ENCODE results near the gene TTC9B.

Gene TTC9B

DNA sequence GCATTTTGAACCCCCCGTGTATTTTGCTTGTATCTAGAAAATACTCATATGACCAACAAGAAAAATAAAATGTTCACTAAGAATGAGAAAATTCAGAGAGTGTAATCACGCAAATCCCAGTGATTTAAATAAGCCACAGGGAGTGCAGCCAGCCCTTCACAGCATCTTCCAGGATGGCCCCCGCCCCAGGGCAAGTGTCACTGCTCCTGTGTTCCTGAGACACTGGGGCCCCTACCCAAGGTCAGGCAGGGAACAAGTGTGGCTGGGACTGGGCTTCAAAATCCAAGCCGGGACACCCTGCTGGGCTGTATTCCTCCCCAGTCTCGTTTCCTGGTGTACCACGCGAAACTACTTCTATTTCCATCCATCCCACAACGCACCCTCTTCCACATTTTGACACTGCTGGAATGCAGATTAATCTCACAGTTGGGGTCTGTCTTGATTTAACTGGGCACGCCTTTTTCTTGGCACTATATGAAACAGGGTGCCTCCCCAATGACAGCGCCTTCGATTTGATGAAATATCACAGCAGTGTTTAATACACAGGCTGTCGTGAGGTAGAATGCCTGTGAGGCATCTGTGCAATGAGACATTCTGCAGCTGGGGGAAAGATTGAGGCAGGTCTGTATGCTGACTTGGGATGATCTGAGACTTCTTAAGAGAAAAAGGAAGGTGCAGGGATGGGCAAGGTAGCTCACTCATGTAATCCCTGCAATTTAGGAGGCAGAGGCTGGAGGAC, 26.6 kb upstream of the TTC9B start:
- TF ChIP-seq, protein P1, sequence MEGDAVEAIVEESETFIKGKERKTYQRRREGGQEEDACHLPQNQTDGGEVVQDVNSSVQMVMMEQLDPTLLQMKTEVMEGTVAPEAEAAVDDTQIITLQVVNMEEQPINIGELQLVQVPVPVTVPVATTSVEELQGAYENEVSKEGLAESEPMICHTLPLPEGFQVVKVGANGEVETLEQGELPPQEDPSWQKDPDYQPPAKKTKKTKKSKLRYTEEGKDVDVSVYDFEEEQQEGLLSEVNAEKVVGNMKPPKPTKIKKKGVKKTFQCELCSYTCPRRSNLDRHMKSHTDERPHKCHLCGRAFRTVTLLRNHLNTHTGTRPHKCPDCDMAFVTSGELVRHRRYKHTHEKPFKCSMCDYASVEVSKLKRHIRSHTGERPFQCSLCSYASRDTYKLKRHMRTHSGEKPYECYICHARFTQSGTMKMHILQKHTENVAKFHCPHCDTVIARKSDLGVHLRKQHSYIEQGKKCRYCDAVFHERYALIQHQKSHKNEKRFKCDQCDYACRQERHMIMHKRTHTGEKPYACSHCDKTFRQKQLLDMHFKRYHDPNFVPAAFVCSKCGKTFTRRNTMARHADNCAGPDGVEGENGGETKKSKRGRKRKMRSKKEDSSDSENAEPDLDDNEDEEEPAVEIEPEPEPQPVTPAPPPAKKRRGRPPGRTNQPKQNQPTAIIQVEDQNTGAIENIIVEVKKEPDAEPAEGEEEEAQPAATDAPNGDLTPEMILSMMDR (IDR thresholded peaks at IDR 0.05; ENCODE audit: low read depth, low read length, missing control alignments): no peak
- no peak for DNase-seq (ENCODE audit: extremely low read depth, low read depth)
- no peak overlapping the region for H3K4me3 ChIP-seq (replicated peaks; ENCODE audit: low read depth, low read length)

DNA sequence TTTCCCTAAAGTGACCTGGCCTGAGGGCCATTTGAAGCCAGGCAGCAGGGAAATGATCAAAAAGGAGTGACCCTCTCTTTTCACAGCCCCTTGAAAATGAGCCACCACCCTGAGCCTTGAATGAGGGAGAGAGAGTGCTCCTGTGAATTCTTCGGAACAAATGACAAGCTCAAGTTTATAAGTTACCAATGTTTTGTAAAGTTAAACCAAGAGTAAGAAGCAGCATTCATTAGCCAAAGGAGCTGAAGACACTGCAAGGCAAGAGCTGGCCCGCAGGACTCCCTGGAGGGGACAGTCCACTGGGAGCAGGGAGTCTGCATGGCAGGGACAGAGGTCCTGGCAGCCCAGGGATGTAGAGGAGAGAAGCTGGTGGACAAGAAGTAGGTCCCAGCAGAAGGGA, 25.0 kb upstream of the TTC9B start:
- no peak for DNase-seq (ENCODE audit: extremely low read depth, low read depth)

DNA sequence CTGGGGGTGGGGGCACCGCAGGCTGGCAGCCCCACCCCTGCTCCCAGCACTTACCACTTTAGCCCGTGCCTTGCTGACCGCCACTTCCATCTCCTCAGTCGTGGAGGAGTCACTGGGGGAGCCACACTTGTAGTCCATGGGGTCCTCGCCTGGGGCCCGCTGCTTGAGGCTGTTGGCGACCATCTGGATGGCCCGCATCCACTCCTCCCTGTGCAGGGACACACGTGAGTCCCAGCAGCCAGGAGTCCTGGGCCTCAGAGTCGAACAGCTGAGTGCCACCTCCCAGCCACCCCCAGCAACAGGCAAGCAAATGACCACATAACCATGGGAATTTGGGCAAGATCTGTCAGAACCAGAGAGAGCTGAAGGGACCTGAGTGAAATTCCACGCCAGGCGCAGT, 24.3 kb upstream of the TTC9B start:
- DNase-seq (ENCODE audit: extremely low read depth, low read depth): no peak
- no peak overlapping the region for H3K4me3 ChIP-seq (replicated peaks; ENCODE audit: low read depth, low read length)
- TF ChIP-seq, protein P1 (IDR thresholded peaks at IDR 0.05; ENCODE audit: low read depth, low read length, missing control alignments): no peak

More for the DNA sequence above, 25.0 kb upstream of the TTC9B start:
- no peak overlapping the region for H3K4me3 ChIP-seq (replicated peaks; ENCODE audit: low read depth, low read length)
- TF ChIP-seq, protein P1 (IDR thresholded peaks at IDR 0.05; ENCODE audit: low read depth, low read length, missing control alignments): no peak

GRCh38 chr19:40241809-40242384, 23.7 kb upstream of the TTC9B start:
- TF ChIP-seq, protein P1 (IDR thresholded peaks at IDR 0.05; ENCODE audit: low read depth, low read length, missing control alignments): no peak
- DNase-seq (ENCODE audit: extremely low read depth, low read depth): no peak
- no peak overlapping the region for H3K4me3 ChIP-seq (replicated peaks; ENCODE audit: low read depth, low read length)

DNA sequence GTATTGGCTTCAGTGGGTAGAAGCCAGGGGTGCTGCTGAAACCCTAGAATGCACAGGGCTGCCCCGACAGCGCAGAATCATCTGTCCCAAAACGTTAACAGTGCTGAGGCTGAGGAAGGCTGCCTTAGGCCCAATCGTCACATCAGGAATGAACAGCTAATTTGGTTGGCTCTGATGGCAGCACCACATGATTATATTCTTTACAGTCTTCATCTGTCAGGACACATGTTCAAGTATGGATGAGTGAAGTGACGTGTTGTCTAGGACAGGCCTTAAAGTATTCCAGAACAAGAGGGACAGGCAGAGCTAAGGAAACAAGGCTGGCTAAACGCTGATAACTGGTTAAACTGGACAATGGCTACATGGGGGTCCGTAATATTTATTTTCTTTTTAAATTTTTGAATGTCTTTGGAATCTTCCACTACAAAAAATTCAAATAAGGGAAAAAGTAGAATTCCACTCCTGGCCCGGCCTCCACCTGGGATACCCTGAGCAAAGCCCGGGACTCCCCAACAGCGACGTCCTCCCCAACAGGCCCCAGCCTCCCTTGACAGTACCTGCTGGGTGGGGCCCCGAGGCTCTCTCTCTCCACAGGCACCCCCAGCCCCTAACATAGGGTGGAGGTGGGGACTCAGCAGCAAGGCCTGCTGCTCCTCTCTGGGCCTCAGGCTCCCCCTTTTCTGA, 23.1 kb upstream of the TTC9B start:
- DNase-seq (ENCODE audit: extremely low read depth, low read depth): no peak
- TF ChIP-seq, protein P1 (IDR thresholded peaks at IDR 0.05; ENCODE audit: low read depth, low read length, missing control alignments): no peak
- H3K4me3 ChIP-seq (replicated peaks; ENCODE audit: low read depth, low read length): no peak overlapping the region

DNA sequence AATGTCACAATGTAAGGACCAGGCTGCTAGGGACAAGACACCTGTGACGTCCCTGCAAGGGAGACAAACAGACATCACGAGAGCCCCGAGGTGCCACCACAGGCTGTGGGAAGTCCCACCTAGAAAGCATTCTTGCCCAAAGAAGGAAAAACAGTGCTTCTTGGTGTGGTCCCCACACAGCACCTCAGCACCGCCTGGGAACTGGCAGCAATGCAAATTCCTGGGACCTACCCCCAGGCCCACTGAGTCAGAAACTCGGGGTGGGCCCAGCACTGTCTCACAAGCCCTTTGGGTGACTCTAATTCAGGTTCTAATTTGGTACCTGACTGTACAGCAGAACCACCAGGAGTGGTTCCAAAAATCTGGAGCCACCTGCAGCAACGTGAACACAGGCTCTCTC, 22.1 kb upstream of the TTC9B start:
- no peak for DNase-seq (ENCODE audit: extremely low read depth, low read depth)
- TF ChIP-seq, protein P1 (IDR thresholded peaks at IDR 0.05; ENCODE audit: low read depth, low read length, missing control alignments): no peak
- no peak overlapping the region for H3K4me3 ChIP-seq (replicated peaks; ENCODE audit: low read depth, low read length)

Measured in HFF-Myc (cell line).